Sigmoid colon (tissue), 4 donors: ENCODE measurements around the gene CRACR2B.

Experiments used
- EP300 ChIP-seq, 4 donors: sonication (generic); formaldehyde crosslinking; IDR thresholded peaks; one replicate each; pipeline ENCODE4 v1.6.1; 2017; ENCODE audit warnings: antibody characterized with exemption in 4 of 4
- POLR2A ChIP-seq, 2 donors: fragments of 450-650 bp; IDR thresholded peaks; one replicate each; pipeline ENCODE4 v1.6.1; 2016; ENCODE audit warnings: antibody characterized with exemption in 2 of 2, mild to moderate bottlenecking in 2 of 2, moderate library complexity in 2 of 2
- POLR2AphosphoS5 ChIP-seq, 4 donors: sonication (generic); formaldehyde crosslinking; IDR thresholded peaks; one replicate each; pipeline ENCODE4 v1.6.1; 2017; ENCODE audit warnings: antibody characterized with exemption in 4 of 4
- TF ChIP-seq, protein P1 (sequence below), 4 experiments: fragments of 450-650 bp in 3 of 4; fragments of 200-600 bp in 1 of 4; IDR thresholded peaks; one replicate each; pipeline ENCODE4 v1.5.1; 2016 to 2019; ENCODE audit warnings: antibody characterized with exemption in 4 of 4, mild to moderate bottlenecking in 3 of 4, moderate library complexity in 2 of 4

DNA sequence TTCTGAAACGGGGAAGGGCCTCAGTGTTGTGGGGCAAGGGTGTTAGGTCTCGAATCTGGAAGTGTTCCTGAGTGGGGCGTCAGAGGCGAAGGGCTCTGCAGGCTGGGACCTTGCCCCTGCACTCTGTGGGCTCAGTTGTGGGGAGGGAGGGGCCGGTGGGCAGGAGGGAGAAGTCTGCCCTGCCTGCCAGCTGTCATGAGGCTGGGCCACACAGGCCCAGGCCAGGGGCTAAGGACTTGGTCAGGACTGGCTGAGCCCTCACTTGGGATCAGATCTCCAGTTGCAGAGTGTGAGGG lies at the start of gene CRACR2B:
- TF ChIP-seq, protein P1, sequence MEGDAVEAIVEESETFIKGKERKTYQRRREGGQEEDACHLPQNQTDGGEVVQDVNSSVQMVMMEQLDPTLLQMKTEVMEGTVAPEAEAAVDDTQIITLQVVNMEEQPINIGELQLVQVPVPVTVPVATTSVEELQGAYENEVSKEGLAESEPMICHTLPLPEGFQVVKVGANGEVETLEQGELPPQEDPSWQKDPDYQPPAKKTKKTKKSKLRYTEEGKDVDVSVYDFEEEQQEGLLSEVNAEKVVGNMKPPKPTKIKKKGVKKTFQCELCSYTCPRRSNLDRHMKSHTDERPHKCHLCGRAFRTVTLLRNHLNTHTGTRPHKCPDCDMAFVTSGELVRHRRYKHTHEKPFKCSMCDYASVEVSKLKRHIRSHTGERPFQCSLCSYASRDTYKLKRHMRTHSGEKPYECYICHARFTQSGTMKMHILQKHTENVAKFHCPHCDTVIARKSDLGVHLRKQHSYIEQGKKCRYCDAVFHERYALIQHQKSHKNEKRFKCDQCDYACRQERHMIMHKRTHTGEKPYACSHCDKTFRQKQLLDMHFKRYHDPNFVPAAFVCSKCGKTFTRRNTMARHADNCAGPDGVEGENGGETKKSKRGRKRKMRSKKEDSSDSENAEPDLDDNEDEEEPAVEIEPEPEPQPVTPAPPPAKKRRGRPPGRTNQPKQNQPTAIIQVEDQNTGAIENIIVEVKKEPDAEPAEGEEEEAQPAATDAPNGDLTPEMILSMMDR (IDR thresholded peaks at IDR 0.05): no peak
- TF ChIP-seq POLR2AphosphoS5 (IDR thresholded peaks at IDR 0.05) (no peak), POLR2A (IDR thresholded peaks at IDR 0.05) (peak in 1 of 2 donors; percentile 15), EP300 (IDR thresholded peaks at IDR 0.05) (no peak)
